GM20431 (cell line): Measurements from ENCODE around the gene UBR7.

Source experiments
- in situ Hi-C: fragments of 300-500 bp; cut with MseI, MboI; formaldehyde crosslinking; loops from one replicate; pipeline ENCODE4 v1.15.0; 2020; ENCODE audit warnings: low sequenced_read_pairs; ENCODE audit not compliant: unreplicated experiment

UBR7 gene

GRCh38 chr14:93239869-93240677 lies 33.0 kb downstream of the UBR7 start:
- in situ Hi-C loops: loop anchor here (10.0 to 25.0 kb wide), 2 partner anchors 295 to 372 kb away; no protein-coding TSS in a partner anchor

GRCh38 chr14:93240678-93241000 lies 33.6 kb downstream of the UBR7 start:
- in situ Hi-C loops: loop anchor here (25.0 kb wide), 1 partner anchor 372 kb away; no protein-coding TSS in a partner anchor

GRCh38 chr14:93245764-93246420 lies 38.8 kb downstream of the UBR7 start:
- in situ Hi-C loops: loop anchor here (25.0 kb wide), 1 partner anchor 366 kb away; no protein-coding TSS in a partner anchor

DNA sequence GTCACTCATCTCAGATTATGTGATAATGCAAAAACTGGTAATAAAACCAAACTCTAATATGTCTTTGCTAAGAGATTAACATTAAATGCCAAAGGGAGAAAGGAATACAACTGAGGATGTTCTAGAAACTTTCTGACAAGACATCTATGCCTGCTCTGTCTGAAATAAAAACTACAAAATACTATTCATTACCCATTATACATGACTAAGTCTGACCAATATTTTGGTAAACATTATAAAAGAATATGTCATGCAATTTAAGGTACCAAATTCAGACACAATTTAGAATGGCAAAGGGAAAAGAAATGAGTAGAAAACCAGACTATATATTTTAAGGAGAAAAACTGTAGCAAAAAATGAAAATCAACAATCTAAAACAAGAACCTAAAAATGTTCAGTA lies 39.5 kb downstream of the UBR7 start:
- in situ Hi-C loops: loop anchor here (25.0 kb wide), 1 partner anchor 366 kb away; no protein-coding TSS in a partner anchor

GRCh38 chr14:93249128-93249831 lies 42.2 kb downstream of the UBR7 start:
- in situ Hi-C loops: loop anchor here (25.0 kb wide), 1 partner anchor 363 kb away; no protein-coding TSS in a partner anchor

- in situ Hi-C loops: no loop called here
Observed at GRCh38 chr14:93262446-93262845, 55.4 kb downstream of the UBR7 start.

DNA sequence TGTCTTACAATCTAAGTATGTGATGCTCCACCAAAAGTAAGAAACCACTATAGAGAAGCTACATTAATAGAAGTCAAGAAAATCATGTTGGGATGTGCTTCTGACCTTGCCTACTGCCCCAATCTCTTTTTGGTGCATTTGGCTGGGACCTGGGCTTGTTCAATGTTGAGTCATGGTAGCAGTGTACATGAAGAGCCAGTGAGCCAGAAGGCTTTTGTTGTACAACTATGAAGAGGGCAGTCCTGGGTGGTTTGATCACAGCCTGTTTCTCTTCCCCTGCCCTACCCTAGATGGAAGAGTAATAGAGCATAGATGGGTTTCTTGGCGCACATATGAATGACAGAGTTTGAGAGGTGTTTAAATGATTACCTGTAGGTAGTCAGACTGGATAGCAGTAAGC lies 56.4 kb downstream of the UBR7 start:
- in situ Hi-C loops: no loop called here

GRCh38 chr14:93266127-93266526 lies 59.1 kb downstream of the UBR7 start:
- in situ Hi-C loops: no loop called here

DNA sequence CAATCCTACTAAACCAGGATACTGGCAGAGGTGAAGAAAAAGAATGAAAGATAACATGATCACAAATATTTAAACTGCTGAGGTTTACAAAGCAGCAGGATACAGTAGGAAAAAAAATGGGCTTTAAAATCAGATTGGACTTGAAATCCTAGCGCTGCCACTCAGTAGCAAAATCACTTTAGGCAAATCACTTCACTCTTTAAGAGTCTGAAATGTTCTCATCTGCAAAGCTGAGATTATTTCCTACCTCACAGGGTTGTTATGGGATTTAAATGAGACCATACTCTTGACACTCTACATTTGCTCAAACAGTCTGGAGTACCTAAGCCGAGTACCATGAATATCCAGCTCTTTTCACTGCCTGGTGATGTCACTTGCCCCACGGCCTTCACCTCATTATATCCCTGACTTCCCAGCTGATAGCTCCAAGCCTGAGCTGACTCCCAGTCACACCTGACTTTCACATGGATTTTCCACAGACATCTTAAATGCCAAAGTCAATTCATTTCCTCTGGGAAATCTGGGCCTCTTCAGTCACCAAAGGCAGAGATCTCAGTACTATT lies 60.2 kb downstream of the UBR7 start:
- in situ Hi-C loops: no loop called here

- in situ Hi-C loops: no loop called here
Observed at GRCh38 chr14:93268406-93268805, 61.4 kb downstream of the UBR7 start.

GRCh38 chr14:93269341-93270068 lies 62.4 kb downstream of the UBR7 start:
- in situ Hi-C loops: no loop called here

DNA sequence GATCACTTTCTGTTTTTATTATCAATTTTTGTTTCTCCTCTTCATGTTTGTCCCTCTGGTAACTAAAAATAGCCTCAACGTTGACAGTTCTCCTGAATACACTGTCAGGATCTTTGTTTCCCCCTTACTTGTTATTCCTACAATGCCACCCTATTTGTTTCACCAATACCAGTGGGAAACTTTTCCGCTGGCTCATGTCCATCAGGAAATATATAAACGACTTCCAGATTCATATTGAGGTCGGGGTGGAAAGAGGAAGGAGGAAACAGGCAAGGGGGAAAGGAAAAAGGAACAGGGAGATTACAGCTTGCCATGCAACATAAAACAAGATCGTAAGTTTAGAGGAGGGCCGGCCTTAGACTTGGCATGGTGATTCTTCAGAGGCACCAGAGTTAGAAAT lies 64.1 kb downstream of the UBR7 start:
- in situ Hi-C loops: no loop called here

GRCh38 chr14:93274055-93274806 lies 67.2 kb downstream of the UBR7 start:
- in situ Hi-C loops: no loop called here

DNA sequence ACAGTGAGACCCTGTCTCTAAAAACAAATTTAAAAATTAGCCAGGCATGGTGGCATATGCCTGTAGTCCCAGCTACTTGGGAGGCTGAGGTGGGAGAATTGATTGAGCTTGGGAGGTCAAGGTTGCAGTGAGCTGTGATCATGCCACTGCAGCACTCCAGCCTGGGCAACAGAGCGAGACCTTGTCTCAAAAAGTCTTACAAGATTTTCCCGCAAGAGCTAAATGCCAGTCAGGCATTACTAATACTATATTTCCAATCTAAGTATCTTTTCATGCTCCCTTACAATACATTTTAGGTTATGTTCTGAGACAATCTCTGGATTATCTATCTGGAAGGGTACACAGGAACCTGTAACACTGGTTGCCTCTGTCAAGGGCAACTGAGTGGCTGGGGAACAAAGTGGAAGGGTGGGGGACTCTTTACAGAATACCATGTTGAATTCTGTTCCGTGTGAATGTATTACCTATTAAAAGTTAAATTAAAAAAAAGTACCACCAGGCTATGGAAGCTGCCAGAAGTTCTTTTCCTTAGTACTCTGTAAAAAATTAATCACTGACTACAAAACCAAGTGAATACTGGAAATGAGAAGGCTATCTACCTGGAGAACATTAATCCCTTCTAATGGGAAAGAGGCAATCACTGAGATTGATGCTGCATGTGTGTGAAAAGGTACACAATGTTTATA lies 69.1 kb downstream of the UBR7 start:
- in situ Hi-C loops: no loop called here
